CD4-positive, CD25-positive, alpha-beta regulatory T cell (primary cell): ENCODE results near the gene MAP2K4. TPM values are rescaled to one million over a fixed set of nuclear protein-coding genes. Genes with fewer than 3 reads are reported as not detected.

ENCODE experiments used
- polyA plus RNA-seq, 4 donors: library from polyadenylated mRNA; unstranded; fragments of 300-500 nt; fragmentation: Illumina TruSeq; gene quantifications; one replicate each; pipeline ENCODE4 v1.2.3, GENCODE V29; 2021
- total RNA-seq: library from RNA; stranded (reverse); gene quantifications from one replicate; pipeline ENCODE4 v1.2.3, GENCODE V29; 2022

Gene MAP2K4
- total and polyA plus RNA-seq, 5 donors from 2014 or later = 25.1 to 30.6 (median 26.1) TPM

Other genes with a start within 250 kb of the MAP2K4 start
- gene ZNF18, start 23.4 kb upstream of the MAP2K4 start, total RNA-seq = 15.4 TPM
- 10 to 100 TPM; 10.6 to 12.8 (median 11.4) TPM for gene ZNF18, start 23.4 kb upstream of the MAP2K4 start, polyA plus RNA-seq